Thyroid gland (tissue), 4 donors: Measurements from ENCODE around the gene HDAC9.

Experiments used
- CTCF ChIP-seq, 6 experiments: fragments of 200-600 bp in 3 of 6; fragments of 450-650 bp in 3 of 6; sonication (generic) in 3 of 6; IDR thresholded peaks; one replicate each; pipeline ENCODE4 v1.5.1; 2016 to 2019; ENCODE audit warnings: antibody characterized with exemption in 6 of 6, mild to moderate bottlenecking in 2 of 6, inconsistent platforms in 1 of 6, moderate library complexity in 1 of 6
- POLR2A ChIP-seq, 2 donors: fragments of 450-650 bp; IDR thresholded peaks; one replicate each; pipeline ENCODE4 v1.6.1; 2017; ENCODE audit warnings: antibody characterized with exemption in 2 of 2, mild to moderate bottlenecking in 2 of 2, moderate library complexity in 1 of 2

- no peak for TF ChIP-seq CTCF (IDR thresholded peaks at IDR 0.05)
- no peak for TF ChIP-seq POLR2A (IDR thresholded peaks at IDR 0.05)
These were observed 228.8 kb downstream of the HDAC9 start for GRCh38 chr7:18724318-18724717.
